Measurements from ENCODE around the gene GFRA1.

- no peak for TF ChIP-seq CTCF (IDR thresholded peaks at IDR 0.05)
- no peak for TF ChIP-seq POLR2A (IDR thresholded peaks at IDR 0.05)
These were observed 209.9 kb downstream of the GFRA1 start for GRCh38 chr10:116063107-116063506.
